ENCODE measurements around the gene TMEM126B. TPM values are rescaled to one million over a fixed set of nuclear protein-coding genes. Genes with fewer than 3 reads are reported as not detected.

Gene TMEM126B
- total and polyA plus RNA-seq, 10 of the 15 experiments (the other 5 are each of a cell fraction or from before 2014, with no cell fraction given): 36.9 to 117 (median 70.3) TPM

DNA sequence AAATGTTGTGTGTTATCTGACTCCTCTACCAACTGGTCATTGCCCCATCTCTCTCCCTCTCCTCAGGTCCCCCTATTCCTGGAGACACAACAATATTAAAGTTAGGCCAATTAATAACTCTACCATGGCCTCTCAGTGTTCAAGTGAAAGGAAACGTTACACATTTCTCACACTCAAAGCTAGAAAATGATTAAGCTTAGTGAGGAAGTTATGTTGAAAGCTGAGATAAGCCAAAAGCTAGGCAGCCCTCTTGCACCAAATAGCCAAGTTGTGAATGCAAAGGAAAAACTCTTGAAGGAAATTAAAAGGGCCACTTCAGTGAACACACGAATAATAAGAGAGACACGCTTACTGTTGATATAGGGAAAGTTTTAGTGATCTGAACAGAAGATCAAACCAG lies 8.1 kb upstream of the TMEM126B start:
- no peak overlapping the region for H3K4me2 ChIP-seq (ENCODE audit: control insufficient read depth, insufficient read depth)
- no peaks in the 10 kb centered on the region for H3K79me2 ChIP-seq (ENCODE audit: control insufficient read depth, insufficient read depth, low read length)
- no peak overlapping the region for H3K9ac ChIP-seq (ENCODE audit: control insufficient read depth, insufficient read depth, low read length)
- H3K27ac ChIP-seq (ENCODE audit: control insufficient read depth, insufficient read depth): no peak overlapping the region
- ChIA-PET CTCF (no interaction called here), SMC1A (ENCODE audit: uncharacterized antibody, unreplicated experiment) (interaction anchor here (0.9 kb wide), 1 partner anchor 72 kb away, joined by 5 read pairs; no protein-coding TSS in a partner anchor), RAD21 (ENCODE audit: unreplicated experiment) (no interaction called here), POLR2A (interaction anchor here (0.6 to 0.9 kb wide), 2 partner anchors 31 to 318 kb away, joined by 3 to 7 read pairs; no protein-coding TSS in a partner anchor)
- no peaks in the 10 kb centered on the region for H4K20me1 ChIP-seq (ENCODE audit: control insufficient read depth, insufficient read depth)
- DNase-seq (ENCODE audit: low read depth, low spot score) (no peak), ATAC-seq (no peak), FAIRE-seq (no peak)
- in situ Hi-C loops (cut with MboI): no loop called here
- no peaks in the 10 kb centered on the region for H3K4me1 ChIP-seq (ENCODE audit: control insufficient read depth, insufficient read depth, low read length)
- WGBS (ENCODE audit: insufficient coverage, insufficient replicate concordance, low lambda C conversion rate, missing lambda C conversion rate): 26% methylated on average over 3 of the region's 3 CpGs
- H3K4me3 ChIP-seq: no peak overlapping the region
- no TSS peak for BruUV-seq (replicated peaks)
- no peak for TF ChIP-seq NBN (IDR thresholded peaks at IDR 0.05)
- TF ChIP-seq TCF3 (IDR thresholded peaks at IDR 0.05; ENCODE audit: borderline replicate concordance, insufficient read depth, low read depth, low read length): no peak
- no peak for TF ChIP-seq NR2F1 (conservative IDR thresholded peaks at IDR 0.05)
- TF ChIP-seq, protein P1, sequence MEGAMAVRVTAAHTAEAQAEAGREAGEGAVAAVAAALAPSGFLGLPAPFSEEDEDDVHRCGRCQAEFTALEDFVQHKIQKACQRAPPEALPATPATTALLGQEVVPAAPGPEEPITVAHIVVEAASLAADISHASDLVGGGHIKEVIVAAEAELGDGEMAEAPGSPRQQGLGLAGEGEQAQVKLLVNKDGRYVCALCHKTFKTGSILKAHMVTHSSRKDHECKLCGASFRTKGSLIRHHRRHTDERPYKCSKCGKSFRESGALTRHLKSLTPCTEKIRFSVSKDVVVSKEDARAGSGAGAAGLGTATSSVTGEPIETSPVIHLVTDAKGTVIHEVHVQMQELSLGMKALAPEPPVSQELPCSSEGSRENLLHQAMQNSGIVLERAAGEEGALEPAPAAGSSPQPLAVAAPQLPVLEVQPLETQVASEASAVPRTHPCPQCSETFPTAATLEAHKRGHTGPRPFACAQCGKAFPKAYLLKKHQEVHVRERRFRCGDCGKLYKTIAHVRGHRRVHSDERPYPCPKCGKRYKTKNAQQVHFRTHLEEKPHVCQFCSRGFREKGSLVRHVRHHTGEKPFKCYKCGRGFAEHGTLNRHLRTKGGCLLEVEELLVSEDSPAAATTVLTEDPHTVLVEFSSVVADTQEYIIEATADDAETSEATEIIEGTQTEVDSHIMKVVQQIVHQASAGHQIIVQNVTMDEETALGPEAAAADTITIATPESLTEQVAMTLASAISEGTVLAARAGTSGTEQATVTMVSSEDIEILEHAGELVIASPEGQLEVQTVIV (IDR thresholded peaks at IDR 0.05; ENCODE audit: borderline replicate concordance, partially characterized antibody): no peak
- TF ChIP-seq RUNX3 (IDR thresholded peaks at IDR 0.05; ENCODE audit: low read length): no peak
- TF ChIP-seq SREBF1 (IDR thresholded peaks at IDR 0.05; ENCODE audit: low read length): no peak
- no peak for TF ChIP-seq TAF1 (IDR thresholded peaks at IDR 0.05; ENCODE audit: borderline replicate concordance, low read depth, low read length)
- no peak for TF ChIP-seq POLR2AphosphoS5 (IDR thresholded peaks at IDR 0.05; ENCODE audit: low read length)
- no peak for TF ChIP-seq MEF2A (IDR thresholded peaks at IDR 0.05; ENCODE audit: insufficient read depth, low read depth, low read length)
- no peak for TF ChIP-seq ZZZ3 (IDR thresholded peaks at IDR 0.05; ENCODE audit: control insufficient read depth, insufficient read length, low read depth)
- no peak for TF ChIP-seq SRF (IDR thresholded peaks at IDR 0.05; ENCODE audit: low read depth in 2 of 2, low read length in 2 of 2)
- TF ChIP-seq RELA (IDR thresholded peaks at IDR 0.05; ENCODE audit: borderline replicate concordance, partially characterized antibody): no peak
- TF ChIP-seq, protein P2, sequence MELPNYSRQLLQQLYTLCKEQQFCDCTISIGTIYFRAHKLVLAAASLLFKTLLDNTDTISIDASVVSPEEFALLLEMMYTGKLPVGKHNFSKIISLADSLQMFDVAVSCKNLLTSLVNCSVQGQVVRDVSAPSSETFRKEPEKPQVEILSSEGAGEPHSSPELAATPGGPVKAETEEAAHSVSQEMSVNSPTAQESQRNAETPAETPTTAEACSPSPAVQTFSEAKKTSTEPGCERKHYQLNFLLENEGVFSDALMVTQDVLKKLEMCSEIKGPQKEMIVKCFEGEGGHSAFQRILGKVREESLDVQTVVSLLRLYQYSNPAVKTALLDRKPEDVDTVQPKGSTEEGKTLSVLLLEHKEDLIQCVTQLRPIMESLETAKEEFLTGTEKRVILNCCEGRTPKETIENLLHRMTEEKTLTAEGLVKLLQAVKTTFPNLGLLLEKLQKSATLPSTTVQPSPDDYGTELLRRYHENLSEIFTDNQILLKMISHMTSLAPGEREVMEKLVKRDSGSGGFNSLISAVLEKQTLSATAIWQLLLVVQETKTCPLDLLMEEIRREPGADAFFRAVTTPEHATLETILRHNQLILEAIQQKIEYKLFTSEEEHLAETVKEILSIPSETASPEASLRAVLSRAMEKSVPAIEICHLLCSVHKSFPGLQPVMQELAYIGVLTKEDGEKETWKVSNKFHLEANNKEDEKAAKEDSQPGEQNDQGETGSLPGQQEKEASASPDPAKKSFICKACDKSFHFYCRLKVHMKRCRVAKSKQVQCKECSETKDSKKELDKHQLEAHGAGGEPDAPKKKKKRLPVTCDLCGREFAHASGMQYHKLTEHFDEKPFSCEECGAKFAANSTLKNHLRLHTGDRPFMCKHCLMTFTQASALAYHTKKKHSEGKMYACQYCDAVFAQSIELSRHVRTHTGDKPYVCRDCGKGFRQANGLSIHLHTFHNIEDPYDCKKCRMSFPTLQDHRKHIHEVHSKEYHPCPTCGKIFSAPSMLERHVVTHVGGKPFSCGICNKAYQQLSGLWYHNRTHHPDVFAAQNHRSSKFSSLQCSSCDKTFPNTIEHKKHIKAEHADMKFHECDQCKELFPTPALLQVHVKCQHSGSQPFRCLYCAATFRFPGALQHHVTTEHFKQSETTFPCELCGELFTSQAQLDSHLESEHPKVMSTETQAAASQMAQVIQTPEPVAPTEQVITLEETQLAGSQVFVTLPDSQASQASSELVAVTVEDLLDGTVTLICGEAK (IDR thresholded peaks at IDR 0.05; ENCODE audit: borderline replicate concordance): no peak
- no peak for TF ChIP-seq TARDBP (IDR thresholded peaks at IDR 0.05; ENCODE audit: borderline replicate concordance)
- TF ChIP-seq SMARCA5 (IDR thresholded peaks at IDR 0.05): no peak
- no peak for TF ChIP-seq ASH2L (IDR thresholded peaks at IDR 0.05; ENCODE audit: borderline replicate concordance, low read depth)
- no peaks in the 10 kb centered on the region for H3K27me3 ChIP-seq (replicated peaks in 1 of 2; ENCODE audit: control insufficient read depth in 2 of 2, insufficient read depth in 2 of 2, low read length in 1 of 2)
- no peaks in the 10 kb centered on the region for H3K36me3 ChIP-seq (ENCODE audit: control insufficient read depth in 2 of 2, insufficient read depth in 2 of 2, low read length in 1 of 2)
- no peak overlapping the region for H2AFZ ChIP-seq (ENCODE audit: control insufficient read depth, low read depth, low read length)
- intact Hi-C loops (cut with micrococcal nuclease; ENCODE audit: unreplicated experiment): loop anchor here (10.0 kb wide), 1 partner anchor 505 kb away; no protein-coding TSS in a partner anchor
- H3K9me3 ChIP-seq (replicated peaks; ENCODE audit: control insufficient read depth, insufficient read depth, low read length): no peaks in the 10 kb centered on the region

Measured in GM12878 (cell line).